HCT116 (cell line): ENCODE results near the gene FBXO46. TPM values are rescaled to one million over a fixed set of nuclear protein-coding genes. Genes with fewer than 3 reads are reported as not detected.

ENCODE experiments used
- ATAC-seq: fragments of 200-7000 bp; cut with Tn5 transposase; 2 replicates; pipeline ENCODE4 v1.9.1; 2020; ENCODE audit warnings: mild to moderate bottlenecking, moderate library complexity
- BruUV-seq: library from RNA; stranded (reverse); fragments of 400-500 nt; replicated peaks from 2 replicates; lab custom pipeline; 2021; lab: Mats Ljungman, UMichigan
- CTCF ChIA-PET: fragments of 300-600 bp; sonication (Branson Sonifier 250); formaldehyde crosslinking; loops from one replicate; lab custom pipeline; 2021; ENCODE audit warnings: antibody characterized with exemption; lab: Charles Lee
- POLR2A ChIA-PET: fragments of 300-600, 350-600 bp; sonication (Branson Sonifier 250); formaldehyde crosslinking; loops from one replicate; lab custom pipeline; 2021; ENCODE audit warnings: antibody characterized with exemption; lab: Charles Lee
- RAD21 ChIA-PET, 2 experiments: fragments of 300-600 bp; sonication (Branson Sonifier 250); formaldehyde crosslinking; loops; one replicate each; lab custom pipeline; 2023; ENCODE audit warnings: low total read pairs in 2 of 2; ENCODE audit not compliant: uncharacterized antibody in 2 of 2, unreplicated experiment in 2 of 2, low non-redundant PET in 1 of 2; lab: Charles Lee
- DNase-seq: peaks from one replicate; pipeline ENCODE4 v3.0.0-alpha.2; 2010; ENCODE audit warnings: low read depth, low spot score
- H2AFZ ChIP-seq: fragments of 200-600 bp; shearing (Covaris generic), sonication (generic); 2 replicates; pipeline ENCODE4 v1.6.1; 2017; ENCODE audit warnings: low read depth, mixed run types, mixed read lengths, antibody characterized with exemption, low read length; ENCODE audit not compliant: poor library complexity, severe bottlenecking
- H3K27ac ChIP-seq: 2 replicates; pipeline ENCODE4 v1.5.1; 2012; ENCODE audit warnings: low read depth, low read length
- H3K27me3 ChIP-seq: fragments of 200-600 bp; sonication (generic); 2 replicates; pipeline ENCODE4 v1.6.1; 2016; ENCODE audit warnings: mixed run types, low read length, mixed read lengths; ENCODE audit not compliant: insufficient read depth
- H3K36me3 ChIP-seq, 2 experiments: fragments of 200-500 bp in 1 of 2; fragments of 200-600 bp in 1 of 2; sonication (Bioruptor generic) in 1 of 2; sonication (generic) in 1 of 2; 2 replicates each; pipeline versions ENCODE4 v1.5.1 to v1.6.1; 2014 to 2016; ENCODE audit warnings: low read length in 2 of 2, inconsistent platforms in 1 of 2, mixed read lengths in 1 of 2, mixed run types in 1 of 2; ENCODE audit not compliant: insufficient read depth in 2 of 2, control insufficient read depth in 1 of 2
- H3K4me1 ChIP-seq, 2 experiments: fragments of 200-600 bp in 1 of 2; sonication (generic) in 1 of 2; 2 replicates each; pipeline versions ENCODE4 v1.5.1 to v1.6.1; 2012 to 2017; ENCODE audit warnings: low read length in 2 of 2, inconsistent platforms in 1 of 2, mild to moderate bottlenecking in 1 of 2, mixed read lengths in 1 of 2, mixed run types in 1 of 2, moderate library complexity in 1 of 2; ENCODE audit not compliant: insufficient read depth in 2 of 2, control insufficient read depth in 1 of 2
- H3K4me2 ChIP-seq: fragments of 200-600 bp; sonication (generic); 2 replicates; pipeline ENCODE4 v1.6.1; 2017; ENCODE audit warnings: mixed run types, low read length, mixed read lengths
- H3K4me3 ChIP-seq, 2 experiments: fragments of 200-600 bp in 1 of 2; sonication (generic) in 1 of 2; replicated peaks in 1 of 2; 2 replicates each; pipeline ENCODE4 v1.5.1; 2011 to 2016; ENCODE audit warnings: low read length in 2 of 2, control low read depth in 1 of 2, low read depth in 1 of 2, mild to moderate bottlenecking in 1 of 2, mixed read lengths in 1 of 2, mixed run types in 1 of 2
- H3K79me2 ChIP-seq: fragments of 200-600 bp; sonication (generic); 2 replicates; pipeline ENCODE4 v1.6.1; 2017; ENCODE audit warnings: mild to moderate bottlenecking, mixed run types, low read length, moderate library complexity, mixed read lengths; ENCODE audit not compliant: insufficient read depth
- H3K9ac ChIP-seq: fragments of 200-600 bp; sonication (generic); 2 replicates; pipeline ENCODE4 v1.6.1; 2016; ENCODE audit warnings: low read length, mixed read lengths
- H3K9me2 ChIP-seq: fragments of 200-600 bp; sonication (generic), shearing (Covaris generic); 2 replicates; pipeline ENCODE4 v1.6.1; 2017; ENCODE audit warnings: mixed run types, mild to moderate bottlenecking, moderate library complexity; ENCODE audit not compliant: insufficient read depth
- H3K9me3 ChIP-seq, 2 experiments: fragments of 200-500 bp in 1 of 2; fragments of 200-600 bp in 1 of 2; sonication (Bioruptor generic) in 1 of 2; sonication (generic) in 1 of 2; 2 replicates each; pipeline ENCODE4 v1.6.1; 2014 to 2017; ENCODE audit warnings: low read length in 2 of 2, mixed read lengths in 2 of 2, inconsistent platforms in 1 of 2, low read depth in 1 of 2, mild to moderate bottlenecking in 1 of 2, mixed run types in 1 of 2, moderate library complexity in 1 of 2; ENCODE audit not compliant: control insufficient read depth in 1 of 2, insufficient read depth in 1 of 2
- H4K20me1 ChIP-seq: fragments of 200-600 bp; sonication (generic), shearing (Covaris generic); 2 replicates; pipeline ENCODE4 v1.6.1; 2017; ENCODE audit warnings: mixed run types, mild to moderate bottlenecking, moderate library complexity; ENCODE audit not compliant: insufficient read depth
- ATF3 ChIP-seq: IDR thresholded peaks from 2 replicates; pipeline ENCODE4 v1.6.1; 2012
- CBX3 ChIP-seq: IDR thresholded peaks from 2 replicates; pipeline ENCODE4 v1.6.1; 2012; ENCODE audit warnings: low read depth
- CTCF ChIP-seq, 3 experiments: fragments of 200-600 bp in 1 of 3; sonication (generic) in 1 of 3; IDR thresholded peaks in 2 of 3; conservative IDR thresholded peaks in 1 of 3; 2 replicates each; pipeline ENCODE4 v1.5.1; 2012 to 2017; ENCODE audit warnings: low read depth in 2 of 3, low read length in 2 of 3, antibody characterized with exemption in 1 of 3, borderline replicate concordance in 1 of 3, control low read depth in 1 of 3, mild to moderate bottlenecking in 1 of 3, mixed read lengths in 1 of 3, mixed run types in 1 of 3, moderate library complexity in 1 of 3; ENCODE audit not compliant: insufficient read depth in 1 of 3
- EGR1 ChIP-seq: IDR thresholded peaks from 2 replicates; pipeline ENCODE4 v1.6.1; 2012; ENCODE audit warnings: low read depth
- POLR2AphosphoS5 ChIP-seq: IDR thresholded peaks from 2 replicates; pipeline ENCODE4 v1.6.1; 2011; ENCODE audit warnings: mild to moderate bottlenecking, low read depth, low read length, moderate library complexity
- RAD21 ChIP-seq: IDR thresholded peaks from 2 replicates; pipeline ENCODE4 v1.6.1; 2012; ENCODE audit warnings: low read depth, mild to moderate bottlenecking
- REST ChIP-seq: IDR thresholded peaks from 2 replicates; pipeline ENCODE4 v1.6.1; 2012; ENCODE audit warnings: low read depth
- SRF ChIP-seq: IDR thresholded peaks from 2 replicates; pipeline ENCODE4 v1.6.1; 2012; ENCODE audit warnings: low read depth
- TCF7L2 ChIP-seq: IDR thresholded peaks from 2 replicates; pipeline ENCODE4 v1.7.0; 2011; ENCODE audit warnings: borderline replicate concordance, inconsistent platforms; ENCODE audit not compliant: insufficient read depth, insufficient read length; ENCODE audit errors: extremely low read depth
- ZBTB33 ChIP-seq: IDR thresholded peaks from 2 replicates; pipeline ENCODE4 v1.6.1; 2011; ENCODE audit warnings: mild to moderate bottlenecking, low read length, moderate library complexity; ENCODE audit not compliant: insufficient replicate concordance; ENCODE audit errors: extremely low read depth
- intact Hi-C: fragments of 100-400 bp; cut with micrococcal nuclease; formaldehyde crosslinking; loops from 2 replicates; pipeline ENCODE4 v1.10.0; 2022
- total RNA-seq: library from RNA; stranded (reverse); gene quantifications from one replicate; pipeline ENCODE4 v1.2.1, GENCODE V29; 2021; ENCODE audit not compliant: unreplicated experiment

Gene FBXO46
- total RNA-seq, 1 experiment from 2014 or later: 31.7 TPM

GRCh38 chr19:45772912-45773311 lies 42.2 kb upstream of the FBXO46 start (continued):
- TF ChIP-seq REST: no peak
- TF ChIP-seq, all 23 proteins: peak for 0

- RAD21 ChIA-PET: no interaction called here
- CTCF ChIA-PET: no interaction called here
- POLR2A ChIA-PET: no interaction called here
- TF ChIP-seq ATF3 (no peak), REST (no peak), EGR1 (no peak), TCF7L2 (no peak), POLR2AphosphoS5 (no peak), CBX3 (no peak), SRF (no peak), ZBTB33 (no peak), RAD21 (no peak), CTCF (IDR thresholded peaks at IDR 0.05 in 2 of 3, conservative IDR thresholded peaks at IDR 0.05 in 1 of 3; ENCODE audit: borderline replicate concordance in 1 of 3, insufficient read depth in 1 of 3, low read depth in 2 of 3, low read length in 2 of 3) (no peak)
Observed at GRCh38 chr19:45772130-45772840, 41.6 kb upstream of the FBXO46 start.

More at GRCh38 chr19:45772130-45772840, 41.6 kb upstream of the FBXO46 start:
- Histone ChIP-seq H3K27ac (peak overlapping the region; percentile 94), H3K27me3 (no peaks in the 10 kb centered on the region), H3K9me2 (no peaks in the 10 kb centered on the region), H3K4me1 (peaks cover 7 to 32% of the 10 kb centered on the region in 2 experiments), H3K4me2 (no peak overlapping the region), H3K9ac (no peak overlapping the region), H3K36me3 (peaks cover 0 to 4% of the 10 kb centered on the region in 2 experiments; a peak in 3 of 4 replicates), H4K20me1 (no peaks in the 10 kb centered on the region), H3K9me3 (no peaks in the 10 kb centered on the region), H2AFZ (no peak overlapping the region), H3K4me3 (no peak overlapping the region), H3K79me2 (no peaks in the 10 kb centered on the region)
- intact Hi-C loops: loop anchor here (10.0 kb wide), 1 partner anchor 677 kb away; the partner anchor contains the start of gene PPP1R37
- DNase-seq: no peak
- ATAC-seq: no peak
- no TSS peak for BruUV-seq
